ENCODE data around the gene PHF13.

DNA sequence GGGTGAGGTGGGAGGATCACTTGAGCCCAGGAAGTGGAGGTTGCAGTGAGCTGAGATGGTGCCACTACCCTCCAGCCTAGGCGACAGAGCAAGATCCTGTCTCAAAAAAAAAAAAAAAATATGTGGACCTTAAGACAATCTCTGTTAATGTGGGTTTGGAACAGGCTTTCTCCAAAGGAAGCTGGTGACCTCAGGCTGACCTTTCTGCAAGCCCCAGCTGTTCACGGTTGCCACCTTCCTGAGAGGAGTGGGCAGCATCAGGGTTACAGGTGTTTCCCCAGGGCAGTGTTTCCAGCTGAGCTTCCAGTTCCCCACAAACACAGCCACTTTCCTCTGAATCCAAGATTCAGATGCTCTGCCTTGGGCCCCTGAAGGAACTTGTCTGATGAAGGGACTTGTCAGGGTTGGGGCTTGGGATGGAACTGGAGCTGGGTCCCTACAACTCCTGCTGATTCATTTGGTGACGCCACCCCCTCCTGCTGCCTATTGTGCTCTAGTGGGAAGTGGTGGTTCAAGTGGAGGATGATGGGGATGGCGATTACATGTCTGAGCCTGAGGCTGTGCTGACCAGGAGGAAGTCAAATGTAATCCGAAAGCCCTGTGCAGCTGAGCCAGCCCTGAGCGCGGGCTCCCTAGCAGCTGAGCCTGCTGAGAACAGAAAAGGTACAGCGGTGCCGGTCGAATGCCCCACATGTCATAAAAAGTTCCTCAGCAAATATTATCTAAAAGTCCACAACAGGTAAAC, 31.8 kb upstream of the PHF13 start:
- TF ChIP-seq POLR2A (IDR thresholded peaks at IDR 0.05) (no peak), EP300 (IDR thresholded peaks at IDR 0.05) (no peak)
